HCT116 (cell line): ENCODE results near the gene RNF128. TPM values are rescaled to one million over a fixed set of nuclear protein-coding genes. Genes with fewer than 3 reads are reported as not detected.

Experiments used
- ATAC-seq: fragments of 200-7000 bp; cut with Tn5 transposase; 2 replicates; pipeline ENCODE4 v1.9.1; 2020; ENCODE audit warnings: mild to moderate bottlenecking, moderate library complexity
- BruUV-seq: library from RNA; stranded (reverse); fragments of 400-500 nt; replicated peaks from 2 replicates; lab custom pipeline; 2021; lab: Mats Ljungman, UMichigan
- CTCF ChIA-PET: fragments of 300-600 bp; sonication (Branson Sonifier 250); formaldehyde crosslinking; loops from one replicate; lab custom pipeline; 2021; ENCODE audit warnings: antibody characterized with exemption; lab: Charles Lee
- POLR2A ChIA-PET: fragments of 300-600, 350-600 bp; sonication (Branson Sonifier 250); formaldehyde crosslinking; loops from one replicate; lab custom pipeline; 2021; ENCODE audit warnings: antibody characterized with exemption; lab: Charles Lee
- RAD21 ChIA-PET, 2 experiments: fragments of 300-600 bp; sonication (Branson Sonifier 250); formaldehyde crosslinking; loops; one replicate each; lab custom pipeline; 2023; ENCODE audit warnings: low total read pairs in 2 of 2; ENCODE audit not compliant: uncharacterized antibody in 2 of 2, unreplicated experiment in 2 of 2, low non-redundant PET in 1 of 2; lab: Charles Lee
- DNase-seq: peaks from one replicate; pipeline ENCODE4 v3.0.0-alpha.2; 2010; ENCODE audit warnings: low read depth, low spot score
- H2AFZ ChIP-seq: fragments of 200-600 bp; shearing (Covaris generic), sonication (generic); 2 replicates; pipeline ENCODE4 v1.6.1; 2017; ENCODE audit warnings: low read depth, mixed run types, mixed read lengths, antibody characterized with exemption, low read length; ENCODE audit not compliant: poor library complexity, severe bottlenecking
- H3K27ac ChIP-seq: 2 replicates; pipeline ENCODE4 v1.5.1; 2012; ENCODE audit warnings: low read depth, low read length
- H3K27me3 ChIP-seq: fragments of 200-600 bp; sonication (generic); 2 replicates; pipeline ENCODE4 v1.6.1; 2016; ENCODE audit warnings: mixed run types, low read length, mixed read lengths; ENCODE audit not compliant: insufficient read depth
- H3K36me3 ChIP-seq, 2 experiments: fragments of 200-500 bp in 1 of 2; fragments of 200-600 bp in 1 of 2; sonication (Bioruptor generic) in 1 of 2; sonication (generic) in 1 of 2; 2 replicates each; pipeline versions ENCODE4 v1.5.1 to v1.6.1; 2014 to 2016; ENCODE audit warnings: low read length in 2 of 2, inconsistent platforms in 1 of 2, mixed read lengths in 1 of 2, mixed run types in 1 of 2; ENCODE audit not compliant: insufficient read depth in 2 of 2, control insufficient read depth in 1 of 2
- H3K4me1 ChIP-seq, 2 experiments: fragments of 200-600 bp in 1 of 2; sonication (generic) in 1 of 2; 2 replicates each; pipeline versions ENCODE4 v1.5.1 to v1.6.1; 2012 to 2017; ENCODE audit warnings: low read length in 2 of 2, inconsistent platforms in 1 of 2, mild to moderate bottlenecking in 1 of 2, mixed read lengths in 1 of 2, mixed run types in 1 of 2, moderate library complexity in 1 of 2; ENCODE audit not compliant: insufficient read depth in 2 of 2, control insufficient read depth in 1 of 2
- H3K4me2 ChIP-seq: fragments of 200-600 bp; sonication (generic); 2 replicates; pipeline ENCODE4 v1.6.1; 2017; ENCODE audit warnings: mixed run types, low read length, mixed read lengths
- H3K4me3 ChIP-seq, 2 experiments: fragments of 200-600 bp in 1 of 2; sonication (generic) in 1 of 2; replicated peaks in 1 of 2; 2 replicates each; pipeline ENCODE4 v1.5.1; 2011 to 2016; ENCODE audit warnings: low read length in 2 of 2, control low read depth in 1 of 2, low read depth in 1 of 2, mild to moderate bottlenecking in 1 of 2, mixed read lengths in 1 of 2, mixed run types in 1 of 2
- H3K79me2 ChIP-seq: fragments of 200-600 bp; sonication (generic); 2 replicates; pipeline ENCODE4 v1.6.1; 2017; ENCODE audit warnings: mild to moderate bottlenecking, mixed run types, low read length, moderate library complexity, mixed read lengths; ENCODE audit not compliant: insufficient read depth
- H3K9ac ChIP-seq: fragments of 200-600 bp; sonication (generic); 2 replicates; pipeline ENCODE4 v1.6.1; 2016; ENCODE audit warnings: low read length, mixed read lengths
- H3K9me2 ChIP-seq: fragments of 200-600 bp; sonication (generic), shearing (Covaris generic); 2 replicates; pipeline ENCODE4 v1.6.1; 2017; ENCODE audit warnings: mixed run types, mild to moderate bottlenecking, moderate library complexity; ENCODE audit not compliant: insufficient read depth
- H3K9me3 ChIP-seq, 2 experiments: fragments of 200-500 bp in 1 of 2; fragments of 200-600 bp in 1 of 2; sonication (Bioruptor generic) in 1 of 2; sonication (generic) in 1 of 2; 2 replicates each; pipeline ENCODE4 v1.6.1; 2014 to 2017; ENCODE audit warnings: low read length in 2 of 2, mixed read lengths in 2 of 2, inconsistent platforms in 1 of 2, low read depth in 1 of 2, mild to moderate bottlenecking in 1 of 2, mixed run types in 1 of 2, moderate library complexity in 1 of 2; ENCODE audit not compliant: control insufficient read depth in 1 of 2, insufficient read depth in 1 of 2
- H4K20me1 ChIP-seq: fragments of 200-600 bp; sonication (generic), shearing (Covaris generic); 2 replicates; pipeline ENCODE4 v1.6.1; 2017; ENCODE audit warnings: mixed run types, mild to moderate bottlenecking, moderate library complexity; ENCODE audit not compliant: insufficient read depth
- CBX3 ChIP-seq: IDR thresholded peaks from 2 replicates; pipeline ENCODE4 v1.6.1; 2012; ENCODE audit warnings: low read depth
- ELF1 ChIP-seq: IDR thresholded peaks from 2 replicates; pipeline ENCODE4 v1.6.1; 2012; ENCODE audit warnings: low read depth, borderline replicate concordance
- EZH2 ChIP-seq: fragments of 200-600 bp; sonication (generic); IDR thresholded peaks from 2 replicates; pipeline ENCODE4 v1.6.1; 2017; ENCODE audit warnings: antibody characterized with exemption, mixed run types
- FOSL1 ChIP-seq: IDR thresholded peaks from 2 replicates; pipeline ENCODE4 v1.6.1; 2012; ENCODE audit warnings: low read depth
- POLR2A ChIP-seq: IDR thresholded peaks from 2 replicates; pipeline ENCODE4 v1.7.0; 2011; ENCODE audit warnings: borderline replicate concordance; ENCODE audit not compliant: insufficient read depth, insufficient read length; ENCODE audit errors: extremely low read depth
- SIN3A ChIP-seq: IDR thresholded peaks from 2 replicates; pipeline ENCODE4 v1.6.1; 2012; ENCODE audit warnings: low read depth
- SP1 ChIP-seq: IDR thresholded peaks from 2 replicates; pipeline ENCODE4 v1.6.1; 2012; ENCODE audit warnings: low read depth
- SRF ChIP-seq: IDR thresholded peaks from 2 replicates; pipeline ENCODE4 v1.6.1; 2012; ENCODE audit warnings: low read depth
- ZFX ChIP-seq: fragments of 450-650 bp; IDR thresholded peaks from 2 replicates; pipeline ENCODE4 v1.6.1; 2017
- ZNF274 ChIP-seq: fragments of 200-500 bp; sonication (Bioruptor generic); IDR thresholded peaks from 2 replicates; pipeline ENCODE4 v1.6.1; 2014; ENCODE audit warnings: mild to moderate bottlenecking, low read depth, low read length, inconsistent platforms
- intact Hi-C: fragments of 100-400 bp; cut with micrococcal nuclease; formaldehyde crosslinking; loops from 2 replicates; pipeline ENCODE4 v1.10.0; 2022
- total RNA-seq: library from RNA; stranded (reverse); gene quantifications from one replicate; pipeline ENCODE4 v1.2.1, GENCODE V29; 2021; ENCODE audit not compliant: unreplicated experiment
- TF ChIP-seq, protein P1 (sequence below), 3 experiments: fragments of 200-600 bp in 1 of 3; sonication (generic) in 1 of 3; IDR thresholded peaks in 2 of 3; conservative IDR thresholded peaks in 1 of 3; 2 replicates each; pipeline ENCODE4 v1.5.1; 2012 to 2017; ENCODE audit warnings: low read depth in 2 of 3, low read length in 2 of 3, antibody characterized with exemption in 1 of 3, borderline replicate concordance in 1 of 3, control low read depth in 1 of 3, mild to moderate bottlenecking in 1 of 3, mixed read lengths in 1 of 3, mixed run types in 1 of 3, moderate library complexity in 1 of 3; ENCODE audit not compliant: insufficient read depth in 1 of 3
- TF ChIP-seq, protein P2 (sequence below): IDR thresholded peaks from 2 replicates; pipeline ENCODE4 v1.6.1; 2012; ENCODE audit warnings: low read depth

RNF128 gene
- total RNA-seq, 1 experiment from 2014 or later = 5.8 TPM

DNA sequence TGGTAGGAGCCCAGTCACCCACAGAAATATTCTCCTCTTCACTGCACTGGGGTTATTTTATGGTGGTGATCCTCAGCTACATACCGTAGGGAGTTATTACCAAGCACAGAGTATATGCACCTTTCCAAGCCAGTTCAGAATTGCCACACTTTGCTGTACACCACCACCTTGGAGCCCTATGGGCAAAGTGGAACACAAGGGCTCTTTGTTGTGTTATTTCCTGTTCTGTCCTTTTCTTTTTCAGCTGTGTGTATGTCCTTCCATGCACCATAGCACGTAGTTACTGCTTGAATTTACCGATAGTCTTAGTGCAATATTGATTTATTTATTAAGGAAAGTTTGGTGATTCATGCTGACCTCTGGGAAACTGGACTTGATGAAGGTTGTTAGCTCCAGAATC, 8.3 kb downstream of the RNF128 start:
- intact Hi-C loops = no loop called here
- POLR2A ChIA-PET = no interaction called here
- H3K36me3 ChIP-seq = no peaks in the 10 kb centered on the region
- ATAC-seq = no peak
- H3K9ac ChIP-seq = no peak overlapping the region
- no peak overlapping the region for H3K27ac ChIP-seq
- H4K20me1 ChIP-seq = no peaks in the 10 kb centered on the region
- H3K4me1 ChIP-seq = no peaks in the 10 kb centered on the region
- TF ChIP-seq SRF = no peak
- no peak for TF ChIP-seq ZNF274
- TF ChIP-seq POLR2A = no peak
- TF ChIP-seq EZH2 = no peak
- no peak for TF ChIP-seq ELF1
- TF ChIP-seq SP1 = no peak
- TF ChIP-seq, protein P1, sequence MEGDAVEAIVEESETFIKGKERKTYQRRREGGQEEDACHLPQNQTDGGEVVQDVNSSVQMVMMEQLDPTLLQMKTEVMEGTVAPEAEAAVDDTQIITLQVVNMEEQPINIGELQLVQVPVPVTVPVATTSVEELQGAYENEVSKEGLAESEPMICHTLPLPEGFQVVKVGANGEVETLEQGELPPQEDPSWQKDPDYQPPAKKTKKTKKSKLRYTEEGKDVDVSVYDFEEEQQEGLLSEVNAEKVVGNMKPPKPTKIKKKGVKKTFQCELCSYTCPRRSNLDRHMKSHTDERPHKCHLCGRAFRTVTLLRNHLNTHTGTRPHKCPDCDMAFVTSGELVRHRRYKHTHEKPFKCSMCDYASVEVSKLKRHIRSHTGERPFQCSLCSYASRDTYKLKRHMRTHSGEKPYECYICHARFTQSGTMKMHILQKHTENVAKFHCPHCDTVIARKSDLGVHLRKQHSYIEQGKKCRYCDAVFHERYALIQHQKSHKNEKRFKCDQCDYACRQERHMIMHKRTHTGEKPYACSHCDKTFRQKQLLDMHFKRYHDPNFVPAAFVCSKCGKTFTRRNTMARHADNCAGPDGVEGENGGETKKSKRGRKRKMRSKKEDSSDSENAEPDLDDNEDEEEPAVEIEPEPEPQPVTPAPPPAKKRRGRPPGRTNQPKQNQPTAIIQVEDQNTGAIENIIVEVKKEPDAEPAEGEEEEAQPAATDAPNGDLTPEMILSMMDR (IDR thresholded peaks at IDR 0.05 in 2 of 3, conservative IDR thresholded peaks at IDR 0.05 in 1 of 3; ENCODE audit: borderline replicate concordance in 1 of 3, insufficient read depth in 1 of 3, low read depth in 2 of 3, low read length in 2 of 3) = no peak
- TF ChIP-seq SIN3A = no peak
- TF ChIP-seq, protein P2, sequence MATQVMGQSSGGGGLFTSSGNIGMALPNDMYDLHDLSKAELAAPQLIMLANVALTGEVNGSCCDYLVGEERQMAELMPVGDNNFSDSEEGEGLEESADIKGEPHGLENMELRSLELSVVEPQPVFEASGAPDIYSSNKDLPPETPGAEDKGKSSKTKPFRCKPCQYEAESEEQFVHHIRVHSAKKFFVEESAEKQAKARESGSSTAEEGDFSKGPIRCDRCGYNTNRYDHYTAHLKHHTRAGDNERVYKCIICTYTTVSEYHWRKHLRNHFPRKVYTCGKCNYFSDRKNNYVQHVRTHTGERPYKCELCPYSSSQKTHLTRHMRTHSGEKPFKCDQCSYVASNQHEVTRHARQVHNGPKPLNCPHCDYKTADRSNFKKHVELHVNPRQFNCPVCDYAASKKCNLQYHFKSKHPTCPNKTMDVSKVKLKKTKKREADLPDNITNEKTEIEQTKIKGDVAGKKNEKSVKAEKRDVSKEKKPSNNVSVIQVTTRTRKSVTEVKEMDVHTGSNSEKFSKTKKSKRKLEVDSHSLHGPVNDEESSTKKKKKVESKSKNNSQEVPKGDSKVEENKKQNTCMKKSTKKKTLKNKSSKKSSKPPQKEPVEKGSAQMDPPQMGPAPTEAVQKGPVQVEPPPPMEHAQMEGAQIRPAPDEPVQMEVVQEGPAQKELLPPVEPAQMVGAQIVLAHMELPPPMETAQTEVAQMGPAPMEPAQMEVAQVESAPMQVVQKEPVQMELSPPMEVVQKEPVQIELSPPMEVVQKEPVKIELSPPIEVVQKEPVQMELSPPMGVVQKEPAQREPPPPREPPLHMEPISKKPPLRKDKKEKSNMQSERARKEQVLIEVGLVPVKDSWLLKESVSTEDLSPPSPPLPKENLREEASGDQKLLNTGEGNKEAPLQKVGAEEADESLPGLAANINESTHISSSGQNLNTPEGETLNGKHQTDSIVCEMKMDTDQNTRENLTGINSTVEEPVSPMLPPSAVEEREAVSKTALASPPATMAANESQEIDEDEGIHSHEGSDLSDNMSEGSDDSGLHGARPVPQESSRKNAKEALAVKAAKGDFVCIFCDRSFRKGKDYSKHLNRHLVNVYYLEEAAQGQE = no peak
- no peak for TF ChIP-seq CBX3
- no peak for TF ChIP-seq ZFX
- no peak for TF ChIP-seq FOSL1
- no peaks in the 10 kb centered on the region for H3K9me2 ChIP-seq
- CTCF ChIA-PET = no interaction called here
- H3K27me3 ChIP-seq = no peaks in the 10 kb centered on the region
- RAD21 ChIA-PET = no interaction called here
- H3K4me2 ChIP-seq = no peak overlapping the region
- H3K4me3 ChIP-seq = no peak overlapping the region
- no peak overlapping the region for H2AFZ ChIP-seq
- H3K79me2 ChIP-seq = no peaks in the 10 kb centered on the region
- H3K9me3 ChIP-seq = no peaks in the 10 kb centered on the region
- BruUV-seq = no TSS peak
- no peak for DNase-seq
